GM12878 (cell line): ENCODE measurements around the gene KLHDC9. TPM values are rescaled to one million over a fixed set of nuclear protein-coding genes. Genes with fewer than 3 reads are reported as not detected.

Experiments used
- BRCA1 ChIP-seq: IDR thresholded peaks from 2 replicates; pipeline ENCODE4 v1.6.1; 2011; ENCODE audit warnings: low read depth, low read length, improper control_type of control experiment
- CBX5 ChIP-seq: sonication (generic); IDR thresholded peaks from 2 replicates; pipeline ENCODE4 v1.6.1; 2016; ENCODE audit warnings: low read depth, moderate library complexity, mild to moderate bottlenecking, inconsistent platforms
- FOS ChIP-seq: IDR thresholded peaks from 3 replicates; pipeline ENCODE4 v1.6.1; 2011; ENCODE audit warnings: borderline replicate concordance; ENCODE audit not compliant: insufficient read length; ENCODE audit errors: extremely low read depth
- IRF4 ChIP-seq: IDR thresholded peaks from 2 replicates; pipeline ENCODE4 v1.6.1; 2011; ENCODE audit warnings: low read depth, low read length
- PML ChIP-seq: IDR thresholded peaks from 2 replicates; pipeline ENCODE4 v1.6.1; 2012; ENCODE audit warnings: low read length, inconsistent platforms
- RB1 ChIP-seq: fragments of 450-650 bp; formaldehyde crosslinking; IDR thresholded peaks from 2 replicates; pipeline ENCODE4 v1.6.1; 2017; ENCODE audit warnings: mild to moderate bottlenecking, borderline replicate concordance
- SIX5 ChIP-seq: IDR thresholded peaks from 2 replicates; pipeline ENCODE4 v1.6.1; 2011; ENCODE audit warnings: mild to moderate bottlenecking, low read depth, low read length, moderate library complexity; ENCODE audit not compliant: severe bottlenecking
- SMAD5 ChIP-seq: IDR thresholded peaks from 2 replicates; pipeline ENCODE4 v1.6.1; 2016; ENCODE audit warnings: antibody characterized with exemption, low read depth
- SMC3 ChIP-seq: IDR thresholded peaks from 2 replicates; pipeline ENCODE4 v1.6.1; 2011; ENCODE audit warnings: low read length, improper control_type of control experiment, borderline replicate concordance
- SP1 ChIP-seq: IDR thresholded peaks from one replicate; pipeline ENCODE4 v1.6.1; 2011; ENCODE audit warnings: low read depth, low read length
- polyA plus RNA-seq, 11 experiments: library from polyadenylated mRNA; depleted of rRNA in 4 of 11; unstranded in 6 of 11; stranded (reverse) in 5 of 11; fragments of >200 nt; fragmentation: Nextera tagmentation in 4 of 11; fragmentation: Illumina TruSeq in 1 of 11; extraction: Ambion mirVana in 4 of 11; extraction: Trizol in 1 of 11; gene quantifications; 1 replicate in 1 of 11; 2 replicates in 10 of 11; pipeline versions ENCODE4 v1.2.1 to v1.2.3, GENCODE V29; 2011 to 2016; ENCODE audit warnings: inconsistent platforms in 2 of 11, missing spikeins in 2 of 11, low read depth in 1 of 11
- total RNA-seq, 4 experiments: library from RNA; depleted of rRNA in 3 of 4; stranded (reverse); fragments of >200 nt in 3 of 4; fragmentation: Illumina TruSeq in 1 of 4; extraction: Trizol in 1 of 4; gene quantifications; 2 replicates each; pipeline versions ENCODE4 v1.2.1 to v1.2.3, GENCODE V29; 2013 to 2021
- TF ChIP-seq, protein P1 (sequence below): fragments of 450-650 bp; IDR thresholded peaks from 2 replicates; pipeline ENCODE4 v1.6.1; 2017; ENCODE audit warnings: mild to moderate bottlenecking, moderate library complexity
- TF ChIP-seq, protein P2 (sequence below): IDR thresholded peaks from 2 replicates; pipeline ENCODE4 v1.6.1; 2011; ENCODE audit warnings: low read depth, mild to moderate bottlenecking, low read length, moderate library complexity, borderline replicate concordance; ENCODE audit errors: extremely low read depth

KLHDC9 gene
- total and polyA plus RNA-seq, 10 of the 15 experiments (the other 5 are each of a cell fraction or from before 2014, with no cell fraction given) = 0.66 to 4.9 (median 2.6) TPM

DNA sequence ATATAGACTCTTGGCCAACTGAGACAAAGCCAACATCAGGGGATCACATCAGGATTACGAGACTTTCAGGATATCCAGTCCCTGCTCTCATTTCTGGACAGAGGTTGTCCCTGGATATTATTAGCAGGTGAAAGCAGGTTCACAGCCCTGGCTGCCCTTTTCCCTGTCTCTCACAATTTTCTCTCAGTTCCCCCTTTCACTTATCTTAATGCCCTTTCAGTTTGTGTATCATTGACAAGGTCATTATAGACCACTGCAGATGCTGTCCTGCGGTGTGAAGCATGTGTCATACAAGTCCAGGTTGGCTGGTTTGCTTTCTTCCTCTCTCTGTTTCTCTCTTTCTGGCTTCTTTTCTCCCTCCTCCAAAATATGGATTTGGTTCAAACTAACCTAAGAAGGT lies 2.1 kb upstream of the KLHDC9 start (continued):
- TF ChIP-seq, protein P1, sequence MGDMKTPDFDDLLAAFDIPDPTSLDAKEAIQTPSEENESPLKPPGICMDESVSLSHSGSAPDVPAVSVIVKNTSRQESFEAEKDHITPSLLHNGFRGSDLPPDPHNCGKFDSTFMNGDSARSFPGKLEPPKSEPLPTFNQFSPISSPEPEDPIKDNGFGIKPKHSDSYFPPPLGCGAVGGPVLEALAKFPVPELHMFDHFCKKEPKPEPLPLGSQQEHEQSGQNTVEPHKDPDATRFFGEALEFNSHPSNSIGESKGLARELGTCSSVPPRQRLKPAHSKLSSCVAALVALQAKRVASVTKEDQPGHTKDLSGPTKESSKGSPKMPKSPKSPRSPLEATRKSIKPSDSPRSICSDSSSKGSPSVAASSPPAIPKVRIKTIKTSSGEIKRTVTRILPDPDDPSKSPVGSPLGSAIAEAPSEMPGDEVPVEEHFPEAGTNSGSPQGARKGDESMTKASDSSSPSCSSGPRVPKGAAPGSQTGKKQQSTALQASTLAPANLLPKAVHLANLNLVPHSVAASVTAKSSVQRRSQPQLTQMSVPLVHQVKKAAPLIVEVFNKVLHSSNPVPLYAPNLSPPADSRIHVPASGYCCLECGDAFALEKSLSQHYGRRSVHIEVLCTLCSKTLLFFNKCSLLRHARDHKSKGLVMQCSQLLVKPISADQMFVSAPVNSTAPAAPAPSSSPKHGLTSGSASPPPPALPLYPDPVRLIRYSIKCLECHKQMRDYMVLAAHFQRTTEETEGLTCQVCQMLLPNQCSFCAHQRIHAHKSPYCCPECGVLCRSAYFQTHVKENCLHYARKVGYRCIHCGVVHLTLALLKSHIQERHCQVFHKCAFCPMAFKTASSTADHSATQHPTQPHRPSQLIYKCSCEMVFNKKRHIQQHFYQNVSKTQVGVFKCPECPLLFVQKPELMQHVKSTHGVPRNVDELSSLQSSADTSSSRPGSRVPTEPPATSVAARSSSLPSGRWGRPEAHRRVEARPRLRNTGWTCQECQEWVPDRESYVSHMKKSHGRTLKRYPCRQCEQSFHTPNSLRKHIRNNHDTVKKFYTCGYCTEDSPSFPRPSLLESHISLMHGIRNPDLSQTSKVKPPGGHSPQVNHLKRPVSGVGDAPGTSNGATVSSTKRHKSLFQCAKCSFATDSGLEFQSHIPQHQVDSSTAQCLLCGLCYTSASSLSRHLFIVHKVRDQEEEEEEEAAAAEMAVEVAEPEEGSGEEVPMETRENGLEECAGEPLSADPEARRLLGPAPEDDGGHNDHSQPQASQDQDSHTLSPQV = no peak
- TF ChIP-seq PML (no peak), SMC3 (peak; percentile 21; the same call in 1 of the 2 replicates), CBX5 (no peak), SIX5 (no peak), BRCA1 (no peak), RB1 (no peak), SMAD5 (no peak), FOS (no peak), IRF4 (peak; percentile 69; the same call in 1 of the 2 replicates), SP1 (peak; percentile 11)
- TF ChIP-seq, protein P2, sequence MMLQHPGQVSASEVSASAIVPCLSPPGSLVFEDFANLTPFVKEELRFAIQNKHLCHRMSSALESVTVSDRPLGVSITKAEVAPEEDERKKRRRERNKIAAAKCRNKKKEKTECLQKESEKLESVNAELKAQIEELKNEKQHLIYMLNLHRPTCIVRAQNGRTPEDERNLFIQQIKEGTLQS = no peak
